Measurements from ENCODE around the gene CDK16.

GRCh38 chrX:47185241-47185640 is 33.2 kb upstream of the CDK16 start:
- TF ChIP-seq USF1 (IDR thresholded peaks at IDR 0.05; ENCODE audit: borderline replicate concordance, low read depth), result no peak
- no peak for TF ChIP-seq CTCF (IDR thresholded peaks at IDR 0.05)
- TF ChIP-seq USF2 (IDR thresholded peaks at IDR 0.05; ENCODE audit: borderline replicate concordance, low read depth, low read length), result no peak
- no peak for TF ChIP-seq NFIC (IDR thresholded peaks at IDR 0.05; ENCODE audit: borderline replicate concordance)
- no peak for TF ChIP-seq POLR2AphosphoS5 (IDR thresholded peaks at IDR 0.05; ENCODE audit: low read depth, low read length)
- TF ChIP-seq FOSL2 (IDR thresholded peaks at IDR 0.05; ENCODE audit: borderline replicate concordance, low read depth), result no peak
- TF ChIP-seq TAF1 (IDR thresholded peaks at IDR 0.05; ENCODE audit: borderline replicate concordance, low read depth, low read length), result no peak
- TF ChIP-seq EP300 (IDR thresholded peaks at IDR 0.05; ENCODE audit: borderline replicate concordance in 1 of 2, low read depth in 1 of 2, low read length in 1 of 2), result no peak
- TF ChIP-seq YY1 (IDR thresholded peaks at IDR 0.05; ENCODE audit: low read depth), result no peak
- TF ChIP-seq NRF1 (IDR thresholded peaks at IDR 0.05; ENCODE audit: low read depth, low read length), result no peak
- no peak for TF ChIP-seq FOXM1 (IDR thresholded peaks at IDR 0.05; ENCODE audit: low read depth)

All from SK-N-SH (cell line).